Measurements from ENCODE around the gene HAGHL.
A peak's percentile ranks its signal among the peaks of the same experiment; 100 is the strongest.
"Not testable (repeated sequence)": the region's sequence is repeated elsewhere in the genome, so short reads cannot be mapped to it uniquely, and the experiment has no call there.

Gene HAGHL

GRCh38 chr16:708959-709358 lies 17.9 kb upstream of the HAGHL start:
- H3K9me3 ChIP-seq (ENCODE audit: control insufficient read depth, low read length) = no peaks in the 10 kb centered on the region
- peaks cover 90% of the 10 kb centered on the region for H3K27me3 ChIP-seq (ENCODE audit: control insufficient read depth, insufficient read depth, low read length, poor library complexity, severe bottlenecking)
- H3K4me3 ChIP-seq (ENCODE audit: insufficient read depth, low read depth, low read length) = no peak overlapping the region
- H3K27ac ChIP-seq (ENCODE audit: insufficient read depth, low read depth, low read length, poor library complexity, severe bottlenecking) = no peak overlapping the region
- H3K36me3 ChIP-seq (ENCODE audit: control insufficient read depth, insufficient read depth, low read length) = no peaks in the 10 kb centered on the region
- H3K4me1 ChIP-seq (ENCODE audit: control insufficient read depth, insufficient read depth, low read length) = peaks cover 37% of the 10 kb centered on the region
- 76 to 84% methylated on average over 3 of the region's 4 CpGs for WGBS, 2 experiments

GRCh38 chr16:709566-710499 lies 17.1 kb upstream of the HAGHL start:
- no peak overlapping the region for H3K4me3 ChIP-seq (ENCODE audit: insufficient read depth, low read depth, low read length)
- no peaks in the 10 kb centered on the region for H3K9me3 ChIP-seq (ENCODE audit: control insufficient read depth, low read length)
- H3K27me3 ChIP-seq (ENCODE audit: control insufficient read depth, insufficient read depth, low read length, poor library complexity, severe bottlenecking) = peaks cover 88% of the 10 kb centered on the region
- peak overlapping the region; percentile 89 for H3K27ac ChIP-seq (ENCODE audit: insufficient read depth, low read depth, low read length, poor library complexity, severe bottlenecking)
- no peaks in the 10 kb centered on the region for H3K36me3 ChIP-seq (ENCODE audit: control insufficient read depth, insufficient read depth, low read length)
- H3K4me1 ChIP-seq (ENCODE audit: control insufficient read depth, insufficient read depth, low read length) = peaks cover 39% of the 10 kb centered on the region
- WGBS, 2 experiments = 40 to 42% methylated on average over 30 of the region's 30 CpGs

GRCh38 chr16:710500-711075 lies 16.3 kb upstream of the HAGHL start:
- Histone ChIP-seq H3K9me3 (ENCODE audit: control insufficient read depth, low read length) (no peaks in the 10 kb centered on the region), H3K27ac (ENCODE audit: insufficient read depth, low read depth, low read length, poor library complexity, severe bottlenecking) (peak overlapping the region; percentile 89), H3K36me3 (ENCODE audit: control insufficient read depth, insufficient read depth, low read length) (no peaks in the 10 kb centered on the region), H3K4me1 (ENCODE audit: control insufficient read depth, insufficient read depth, low read length) (peaks cover 36% of the 10 kb centered on the region), H3K27me3 (ENCODE audit: control insufficient read depth, insufficient read depth, low read length, poor library complexity, severe bottlenecking) (peaks cover 80% of the 10 kb centered on the region), H3K4me3 (ENCODE audit: insufficient read depth, low read depth, low read length) (no peak overlapping the region)
- WGBS, 2 experiments = 84 to 85% methylated on average over 21 of the region's 21 CpGs

GRCh38 chr16:711084-711483 lies 15.8 kb upstream of the HAGHL start:
- H3K4me1 ChIP-seq (ENCODE audit: control insufficient read depth, insufficient read depth, low read length) = peaks cover 36% of the 10 kb centered on the region
- H3K27ac ChIP-seq (ENCODE audit: insufficient read depth, low read depth, low read length, poor library complexity, severe bottlenecking) = no peak overlapping the region
- H3K9me3 ChIP-seq (ENCODE audit: control insufficient read depth, low read length) = no peaks in the 10 kb centered on the region
- 85 to 87% methylated on average over 12 of the region's 12 CpGs for WGBS, 2 experiments
- H3K36me3 ChIP-seq (ENCODE audit: control insufficient read depth, insufficient read depth, low read length) = no peaks in the 10 kb centered on the region
- peaks cover 75% of the 10 kb centered on the region for H3K27me3 ChIP-seq (ENCODE audit: control insufficient read depth, insufficient read depth, low read length, poor library complexity, severe bottlenecking)
- H3K4me3 ChIP-seq (ENCODE audit: insufficient read depth, low read depth, low read length) = no peak overlapping the region

GRCh38 chr16:711548-712320 lies 15.2 kb upstream of the HAGHL start:
- Histone ChIP-seq H3K27me3 (ENCODE audit: control insufficient read depth, insufficient read depth, low read length, poor library complexity, severe bottlenecking) (peaks cover 69% of the 10 kb centered on the region), H3K36me3 (ENCODE audit: control insufficient read depth, insufficient read depth, low read length) (no peaks in the 10 kb centered on the region), H3K4me1 (ENCODE audit: control insufficient read depth, insufficient read depth, low read length) (peaks cover 35% of the 10 kb centered on the region), H3K27ac (ENCODE audit: insufficient read depth, low read depth, low read length, poor library complexity, severe bottlenecking) (no peak overlapping the region), H3K4me3 (ENCODE audit: insufficient read depth, low read depth, low read length) (no peak overlapping the region), H3K9me3 (ENCODE audit: control insufficient read depth, low read length) (no peaks in the 10 kb centered on the region)
- WGBS, 2 experiments = 18 to 21% methylated on average over 23 to 25 of the region's 25 CpGs

GRCh38 chr16:712740-713250 lies 14.1 kb upstream of the HAGHL start:
- H3K27me3 ChIP-seq (ENCODE audit: control insufficient read depth, insufficient read depth, low read length, poor library complexity, severe bottlenecking) = peaks cover 58% of the 10 kb centered on the region
- peaks cover 44% of the 10 kb centered on the region for H3K4me1 ChIP-seq (ENCODE audit: control insufficient read depth, insufficient read depth, low read length)
- H3K9me3 ChIP-seq (ENCODE audit: control insufficient read depth, low read length); H3K36me3 ChIP-seq (ENCODE audit: control insufficient read depth, insufficient read depth, low read length); H3K4me3 ChIP-seq (ENCODE audit: insufficient read depth, low read depth, low read length); H3K27ac ChIP-seq (ENCODE audit: insufficient read depth, low read depth, low read length, poor library complexity, severe bottlenecking): not testable (repeated sequence)
- WGBS, 2 experiments = 46 to 53% methylated on average over 12 to 13 of the region's 13 CpGs

GRCh38 chr16:714079-714478 lies 12.8 kb upstream of the HAGHL start:
- H3K9me3 ChIP-seq (ENCODE audit: control insufficient read depth, low read length) = no peaks in the 10 kb centered on the region
- WGBS, 2 experiments = 90% methylated on average over 11 of the region's 11 CpGs
- no peak overlapping the region for H3K27ac ChIP-seq (ENCODE audit: insufficient read depth, low read depth, low read length, poor library complexity, severe bottlenecking)
- no peaks in the 10 kb centered on the region for H3K36me3 ChIP-seq (ENCODE audit: control insufficient read depth, insufficient read depth, low read length)
- H3K27me3 ChIP-seq (ENCODE audit: control insufficient read depth, insufficient read depth, low read length, poor library complexity, severe bottlenecking) = peaks cover 45% of the 10 kb centered on the region
- H3K4me1 ChIP-seq (ENCODE audit: control insufficient read depth, insufficient read depth, low read length) = peaks cover 57% of the 10 kb centered on the region
- no peak overlapping the region for H3K4me3 ChIP-seq (ENCODE audit: insufficient read depth, low read depth, low read length)

DNA sequence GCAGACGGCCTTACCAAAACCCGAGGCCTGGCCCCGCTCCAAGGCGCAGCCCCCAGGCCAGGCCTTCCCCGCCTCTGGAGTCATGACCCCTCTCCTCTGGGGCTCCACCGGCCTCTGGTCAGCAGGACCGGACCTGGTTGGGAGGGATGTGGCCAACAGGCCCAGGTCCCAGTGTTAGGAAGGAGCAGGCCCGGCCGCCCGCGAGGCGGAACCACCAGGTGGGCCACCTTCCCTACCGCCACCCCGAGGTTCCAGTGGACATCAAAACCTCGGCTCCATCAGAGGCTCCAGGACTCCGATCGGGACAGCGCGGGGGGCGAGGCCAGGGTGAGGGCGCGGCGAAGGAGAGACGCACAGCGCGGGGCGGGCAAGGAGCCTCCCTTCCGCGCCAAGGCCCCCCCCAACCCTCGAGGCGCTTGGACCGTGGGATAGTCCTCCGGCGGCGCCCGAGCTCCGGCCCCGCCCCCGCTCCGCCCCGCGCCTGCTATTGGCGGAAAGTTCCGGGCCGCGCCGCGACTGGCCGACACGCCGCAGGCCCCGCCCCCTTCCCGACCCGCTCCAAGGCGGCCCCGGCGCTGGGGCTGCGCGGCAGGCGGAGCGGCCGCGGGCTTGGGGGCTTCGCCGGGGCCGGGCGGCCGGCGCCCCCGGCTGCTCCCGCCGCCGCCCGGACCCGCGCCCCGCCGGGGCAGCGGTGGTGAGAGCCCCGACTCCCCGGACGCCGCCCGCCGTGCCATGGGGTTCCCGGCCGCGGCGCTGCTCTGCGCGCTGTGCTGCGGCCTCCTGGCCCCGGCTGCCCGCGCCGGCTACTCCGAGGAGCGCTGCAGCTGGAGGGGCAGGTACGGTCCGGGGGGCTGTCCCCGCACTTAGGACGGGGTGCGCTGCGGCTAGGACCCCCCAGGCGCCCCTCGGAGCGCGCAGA lies 12.1 kb upstream of the HAGHL start, which contains the start of gene METRN:
TSS of gene METRN (plus strand) at position 561 of the 919 bp plus-strand sequence. CDS start at position 733, 172 bp downstream.
- H3K9me3 ChIP-seq (ENCODE audit: control insufficient read depth, low read length) = no peaks in the 10 kb centered on the region
- H3K4me3 ChIP-seq (ENCODE audit: insufficient read depth, low read depth, low read length) = peak within 1 kb of the TSS; percentile 80
- peaks cover 58% of the 10 kb centered on the region for H3K4me1 ChIP-seq (ENCODE audit: control insufficient read depth, insufficient read depth, low read length)
- WGBS, 2 experiments = 9% methylated on average over 108 of the region's 108 CpGs
- peak within 1 kb of the TSS; percentile 88 for H3K27ac ChIP-seq (ENCODE audit: insufficient read depth, low read depth, low read length, poor library complexity, severe bottlenecking)
- no peaks in the 10 kb centered on the region for H3K36me3 ChIP-seq (ENCODE audit: control insufficient read depth, insufficient read depth, low read length)
- H3K27me3 ChIP-seq (ENCODE audit: control insufficient read depth, insufficient read depth, low read length, poor library complexity, severe bottlenecking) = peaks cover 40% of the 10 kb centered on the region

GRCh38 chr16:715477-716199 lies 11.3 kb upstream of the HAGHL start:
- Histone ChIP-seq H3K4me3 (ENCODE audit: insufficient read depth, low read depth, low read length) (peak overlapping the region; percentile 80), H3K4me1 (ENCODE audit: control insufficient read depth, insufficient read depth, low read length) (peaks cover 55% of the 10 kb centered on the region), H3K27ac (ENCODE audit: insufficient read depth, low read depth, low read length, poor library complexity, severe bottlenecking) (peak overlapping the region; percentile 88), H3K36me3 (ENCODE audit: control insufficient read depth, insufficient read depth, low read length) (no peaks in the 10 kb centered on the region), H3K27me3 (ENCODE audit: control insufficient read depth, insufficient read depth, low read length, poor library complexity, severe bottlenecking) (peaks cover 34% of the 10 kb centered on the region), H3K9me3 (ENCODE audit: control insufficient read depth, low read length) (no peaks in the 10 kb centered on the region)
- WGBS, 2 experiments = 4 to 5% methylated on average over 74 of the region's 74 CpGs
